RKO (cell line): Measurements from ENCODE around the gene IER5L.
"Not testable (repeated sequence)": the region's sequence is repeated elsewhere in the genome, so short reads cannot be mapped to it uniquely, and the experiment has no call there.

Experiments
- DNase-seq: peaks from one replicate; pipeline ENCODE4 v3.0.0-alpha.2; 2016; ENCODE audit warnings: low spot score

The IER5L gene

DNA sequence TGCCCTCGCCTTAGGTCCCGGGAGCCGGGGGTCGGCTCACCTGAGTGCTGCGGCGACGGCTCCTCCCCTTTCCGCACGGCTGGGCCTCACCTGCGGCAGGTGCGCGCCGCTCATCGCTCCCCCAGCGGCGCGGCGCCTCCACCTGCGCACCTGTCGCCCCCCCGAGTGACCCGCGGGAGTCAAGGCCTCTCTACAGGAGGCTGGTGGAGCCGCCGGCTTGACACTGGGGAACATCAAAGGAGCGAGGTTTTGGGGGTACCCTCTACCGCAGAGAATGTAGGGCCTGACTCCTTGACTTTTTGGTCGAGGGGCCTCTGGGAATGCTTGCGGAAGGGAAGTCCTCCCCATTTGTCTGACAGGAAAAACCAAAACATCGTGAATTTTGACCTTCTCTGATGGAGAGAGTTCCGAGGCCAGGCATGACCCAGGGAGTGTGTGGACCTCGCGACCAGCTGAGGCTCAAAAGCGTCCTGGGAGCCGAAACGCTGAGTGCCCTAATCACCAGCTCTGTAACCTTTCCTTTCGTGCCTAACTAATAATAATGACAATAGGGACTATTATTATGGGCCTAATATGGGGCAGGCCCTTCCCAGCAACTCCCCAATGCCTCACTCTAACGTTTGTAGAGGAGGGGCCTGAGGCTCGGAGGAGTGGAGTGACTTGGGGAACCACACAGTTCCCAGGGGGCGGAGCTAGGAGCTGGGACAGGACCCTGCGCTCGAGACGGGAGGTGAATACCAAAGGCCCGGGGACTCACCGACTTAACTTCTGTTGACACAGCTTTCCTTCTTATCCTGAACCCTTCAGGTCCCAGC, 714 bp upstream of the IER5L start:
- DNase-seq: no peak

DNA sequence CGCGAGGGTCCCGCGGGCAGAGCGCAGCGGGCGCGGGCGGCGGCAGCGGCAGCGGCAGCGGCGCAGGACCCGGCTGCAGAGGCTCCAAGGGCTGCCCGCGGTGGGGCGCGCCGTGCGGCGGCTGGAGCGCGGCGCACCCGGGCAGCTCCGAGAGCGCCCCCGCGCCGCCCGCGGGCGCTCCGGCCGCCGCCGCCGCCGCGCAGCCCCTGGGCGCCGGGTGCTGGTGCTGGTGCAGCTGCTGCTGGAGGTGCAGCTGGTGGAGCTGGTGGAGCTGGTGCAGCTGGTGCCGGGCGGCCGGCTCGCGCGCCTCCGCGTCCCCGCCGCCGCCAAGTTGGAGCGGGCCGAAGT, 644 bp downstream of the IER5L start:
- no peak for DNase-seq

DNA sequence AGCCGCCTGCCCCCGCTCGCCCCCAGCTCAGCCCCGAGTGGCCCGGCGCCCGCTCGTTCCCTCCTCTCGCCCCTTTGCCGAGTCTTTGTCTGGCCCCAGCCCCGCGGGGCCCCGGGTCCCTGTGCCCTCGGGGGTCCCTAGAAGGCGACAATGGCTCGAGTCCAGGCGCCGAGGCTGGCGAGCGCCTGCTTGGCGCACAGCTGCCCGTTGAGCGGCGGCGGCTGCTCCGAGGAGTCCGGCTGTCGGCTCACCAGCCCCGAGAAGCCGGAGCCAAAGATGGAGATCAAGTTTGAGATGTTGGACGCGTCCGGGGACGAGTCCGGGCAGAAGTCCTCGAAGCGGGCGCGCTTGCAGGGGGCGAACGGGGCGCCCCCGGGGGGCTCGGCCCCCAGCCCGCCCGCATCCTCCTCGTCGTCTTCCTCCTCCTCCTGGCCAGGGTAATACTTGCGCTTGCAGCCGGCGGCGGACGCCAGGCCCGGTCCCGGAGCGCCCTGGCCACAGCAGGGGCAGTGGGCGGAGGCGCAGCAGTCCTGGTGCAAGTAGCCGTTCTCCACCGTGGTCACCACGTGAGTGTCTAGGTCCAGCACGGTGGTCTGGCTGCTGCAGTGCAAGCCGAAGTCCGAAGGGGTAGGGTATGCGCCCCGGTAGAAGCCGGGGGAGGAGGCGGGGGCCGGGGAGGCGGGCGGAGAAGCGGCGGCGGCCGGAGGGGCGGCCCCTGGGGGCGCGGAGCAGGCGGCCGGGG, 1.2 kb downstream of the IER5L start:
- peak; percentile 74 for DNase-seq

DNA sequence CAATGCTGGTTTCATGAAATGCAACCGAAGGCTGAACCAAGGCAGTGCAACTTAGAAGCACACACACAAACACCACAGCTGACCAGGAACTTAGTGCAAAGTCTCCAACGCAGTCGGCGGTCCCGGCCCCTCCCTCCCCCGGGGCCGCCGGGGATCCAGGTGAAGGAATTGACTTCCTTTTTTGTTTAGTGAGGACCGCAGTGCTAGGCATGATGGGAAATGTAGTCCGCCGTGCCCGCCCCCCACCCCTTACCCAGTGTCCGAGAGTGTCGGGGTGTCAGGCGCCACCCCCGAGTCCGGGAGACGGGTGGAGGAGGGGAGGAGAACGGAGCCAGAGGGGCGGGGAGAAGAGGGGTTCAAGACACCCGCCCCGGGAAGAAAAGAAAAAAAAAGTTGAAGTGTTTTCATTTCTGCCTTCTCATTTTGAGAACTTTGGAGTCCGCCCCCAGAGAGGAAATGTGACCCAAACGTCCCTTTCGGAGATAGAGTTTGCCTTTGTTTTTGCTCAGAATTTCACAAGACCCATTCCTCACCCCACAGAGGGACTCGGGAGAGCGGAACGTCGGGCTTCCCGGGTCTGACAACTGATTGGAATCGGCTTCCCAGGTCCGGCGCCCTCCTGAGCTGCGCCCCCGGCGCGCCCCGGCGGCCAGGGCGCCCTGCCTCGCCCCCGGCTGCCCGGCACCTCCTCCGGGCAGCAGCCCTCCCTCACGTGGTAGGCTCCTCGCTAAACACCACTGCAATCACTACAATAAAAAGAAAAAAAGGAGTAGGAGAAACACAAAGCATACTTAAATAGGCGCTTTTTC, 2.0 kb downstream of the IER5L start:
- peak; percentile 99 for DNase-seq

DNA sequence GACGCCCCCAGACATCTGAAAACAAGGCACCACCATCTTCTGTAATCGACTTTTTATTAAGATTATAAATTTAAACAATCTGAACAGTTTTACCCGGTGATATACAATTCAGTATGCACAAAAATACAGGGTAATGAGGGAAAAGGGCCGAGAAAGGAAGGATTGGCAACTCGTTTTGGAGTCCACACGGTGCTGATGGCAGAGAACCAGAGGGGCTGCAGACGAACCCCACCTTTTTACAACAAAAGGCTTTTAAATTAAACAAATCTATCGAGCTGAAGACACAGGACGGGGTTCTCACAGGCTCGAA, 2.6 kb downstream of the IER5L start:
- DNase-seq: no peak

DNA sequence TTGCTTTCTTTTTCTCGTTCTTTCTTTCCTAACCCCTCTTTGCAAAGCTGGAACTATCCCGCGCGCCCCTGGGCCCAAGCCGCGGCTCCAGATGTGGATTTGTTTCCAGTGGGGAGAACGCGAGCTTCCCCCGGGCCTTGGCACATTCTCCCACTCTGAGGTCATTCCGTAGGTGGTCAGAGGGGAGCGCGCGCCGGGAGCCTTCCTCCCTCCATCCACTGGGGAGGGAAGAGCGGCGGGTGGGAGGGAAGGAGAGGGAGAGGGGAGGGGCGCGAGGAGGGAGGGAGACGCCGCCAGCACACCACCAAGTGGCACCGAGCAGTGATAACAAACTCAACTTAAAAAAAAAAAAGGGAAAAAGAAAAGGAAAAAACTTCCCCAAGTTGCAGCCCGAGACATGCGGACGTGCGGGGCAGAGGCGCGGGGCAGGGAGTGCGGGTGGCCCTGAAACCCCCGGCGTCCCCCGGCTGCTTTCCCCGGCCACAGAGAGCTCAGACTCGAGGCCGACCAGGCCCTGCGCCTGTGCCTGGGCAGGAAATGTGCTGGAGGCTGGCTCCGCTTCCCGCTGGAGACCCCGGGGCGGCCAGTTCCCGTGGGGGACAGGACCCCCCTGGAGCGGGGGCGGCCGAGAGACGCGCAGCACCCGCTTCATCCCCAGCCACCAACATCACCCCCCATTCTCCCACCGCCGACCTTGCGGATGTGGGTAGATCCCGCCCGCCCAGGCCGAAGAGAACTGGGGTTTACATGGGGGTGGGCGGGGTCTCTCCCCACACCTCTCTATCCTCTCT, 3.1 kb downstream of the IER5L start:
- DNase-seq: peak; percentile 93

DNA sequence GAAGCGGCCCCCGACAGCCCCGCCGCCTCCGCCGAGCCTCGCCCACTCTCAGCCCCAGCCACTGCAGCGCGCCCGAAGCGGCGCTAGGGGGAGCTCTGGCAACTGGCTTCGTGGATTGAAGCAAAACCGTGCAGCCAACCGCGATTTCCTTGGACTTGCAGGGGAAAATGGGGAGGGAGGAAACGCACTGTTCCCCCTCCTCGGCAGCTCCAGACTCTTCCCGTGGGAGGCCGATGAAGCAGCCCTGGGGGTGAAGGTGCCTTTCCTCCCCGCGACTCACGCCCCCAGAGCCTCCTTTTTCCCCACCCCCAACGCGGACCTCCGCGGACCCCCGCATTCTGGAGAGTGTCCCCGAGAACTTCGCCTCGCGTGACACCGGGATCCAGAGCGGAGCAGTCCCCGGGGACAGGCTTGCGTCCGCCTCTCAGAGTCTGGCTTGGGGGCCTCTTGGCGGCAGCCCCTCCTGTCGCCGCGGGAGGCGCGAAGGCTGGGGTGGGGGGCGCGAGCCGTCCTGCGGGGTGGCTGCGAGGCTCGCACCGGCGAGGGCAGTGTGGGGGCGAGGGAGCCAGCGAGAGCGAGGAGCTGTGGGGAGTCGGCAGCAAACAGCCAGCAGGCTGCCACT, 3.8 kb downstream of the IER5L start:
- DNase-seq: peak; percentile 96

DNA sequence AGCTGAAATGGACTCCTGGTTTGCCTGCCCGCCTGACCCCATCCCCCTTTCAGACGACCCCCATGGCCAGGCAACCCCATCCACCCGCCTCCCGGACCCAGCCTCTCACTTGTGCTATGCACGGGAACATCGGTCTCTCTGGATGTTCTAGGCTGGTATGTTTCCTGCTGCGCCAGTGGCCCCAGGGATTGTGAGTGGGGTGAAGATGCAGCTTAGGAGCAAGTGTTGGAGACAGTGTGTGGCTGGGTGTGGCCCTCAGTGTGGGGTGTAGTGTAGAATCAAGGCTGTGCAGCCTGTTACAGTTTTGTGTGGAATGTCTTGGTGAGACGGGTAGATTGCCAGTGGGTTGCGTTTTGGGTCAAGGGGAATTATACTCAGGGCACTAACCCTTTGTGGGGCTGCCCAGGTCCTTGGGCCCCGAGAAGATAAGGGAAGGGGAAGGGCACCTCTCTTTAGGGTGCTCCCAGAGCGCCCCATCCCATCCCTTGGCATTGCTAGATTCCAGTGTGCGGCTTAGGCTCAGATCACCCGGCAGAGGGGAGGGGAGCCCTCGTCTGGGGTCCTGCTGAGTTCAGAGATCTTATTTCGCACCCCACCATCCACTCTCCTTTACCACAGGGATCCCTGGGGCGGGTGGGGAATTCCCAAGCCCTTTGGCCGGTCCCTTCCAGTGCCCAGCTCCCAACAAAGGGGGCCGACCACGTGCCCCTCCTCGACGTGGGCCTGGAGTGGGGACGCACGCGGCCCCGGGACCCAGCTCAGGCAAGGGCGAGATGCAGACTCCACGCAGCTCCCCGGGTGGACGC, 4.6 kb downstream of the IER5L start:
- DNase-seq: no peak

DNA sequence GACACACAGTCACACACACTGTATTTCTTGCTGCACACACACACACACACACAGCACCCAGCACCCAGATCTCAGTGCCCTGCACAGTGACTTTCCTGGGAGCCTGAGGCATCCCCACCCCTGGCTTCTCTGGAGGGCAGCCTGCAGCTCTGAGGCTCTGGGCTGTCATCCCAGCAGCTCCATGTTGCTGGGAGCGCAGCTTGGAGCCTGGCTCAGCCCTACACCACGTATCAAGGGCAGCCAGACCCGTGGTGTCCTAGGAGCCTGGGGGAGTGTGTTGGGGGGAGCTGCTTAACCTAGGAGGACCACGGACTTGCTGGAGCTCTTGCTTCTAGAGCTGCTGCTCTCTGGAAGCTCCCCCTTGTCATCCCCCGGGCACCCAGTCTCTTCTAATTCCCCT, 5.2 kb downstream of the IER5L start:
- DNase-seq: no peak

DNA sequence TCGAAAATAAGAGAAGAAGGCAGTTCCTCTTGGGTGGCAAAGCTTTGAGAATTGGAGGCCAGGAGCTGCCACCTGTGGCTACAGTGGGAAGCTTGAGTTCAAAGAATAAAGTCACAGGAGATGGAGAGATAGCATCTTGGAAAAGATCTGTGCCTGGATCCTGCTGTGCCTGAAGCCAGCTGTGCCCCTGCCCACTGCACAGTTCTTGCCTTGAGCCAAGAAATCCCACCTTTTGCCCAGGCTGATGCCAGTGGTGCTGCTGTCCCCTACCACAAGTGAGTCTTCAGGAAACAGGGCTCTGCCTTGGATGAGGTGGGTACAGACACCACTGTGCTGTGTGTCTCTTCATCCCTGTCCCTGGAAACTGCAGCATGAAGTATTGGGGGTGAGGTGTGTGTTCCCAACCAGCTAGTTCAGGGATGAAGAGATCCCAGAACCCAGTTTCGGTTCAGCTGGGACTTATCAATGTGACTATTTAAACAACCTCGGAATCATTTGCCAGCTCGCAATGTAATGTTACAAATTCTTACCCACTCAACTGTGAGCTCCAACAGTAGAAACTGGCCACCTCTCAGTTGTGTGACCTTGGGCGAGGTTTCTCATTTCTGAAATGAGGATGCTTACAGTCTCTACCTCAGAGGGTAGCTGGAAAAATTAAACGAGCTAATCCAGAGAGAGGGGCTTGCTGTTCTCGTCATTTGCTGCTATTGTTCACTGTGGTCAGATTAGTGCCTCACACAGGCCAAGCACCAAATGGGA, 5.9 kb downstream of the IER5L start:
- DNase-seq: no peak

DNA sequence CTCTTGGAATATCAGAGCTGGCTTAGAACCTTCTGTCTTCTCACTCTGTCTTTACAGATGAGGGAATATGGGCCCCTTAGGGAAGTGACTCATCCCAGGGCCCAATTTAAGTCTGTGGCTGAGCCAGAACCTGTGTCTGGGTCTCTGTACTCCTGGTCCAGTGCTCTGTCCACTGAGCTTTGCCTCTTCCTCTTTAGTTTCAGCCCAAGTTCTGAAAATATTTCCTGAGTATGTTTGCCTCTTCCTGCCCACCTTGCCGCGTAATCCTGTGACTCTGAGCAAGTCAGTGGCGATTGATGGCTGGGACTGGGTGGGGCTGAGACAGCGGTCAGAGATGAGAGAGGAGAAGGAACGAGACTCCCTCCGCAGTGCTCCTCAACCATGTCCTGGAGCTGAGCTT, 7.8 kb downstream of the IER5L start:
- no peak for DNase-seq

DNA sequence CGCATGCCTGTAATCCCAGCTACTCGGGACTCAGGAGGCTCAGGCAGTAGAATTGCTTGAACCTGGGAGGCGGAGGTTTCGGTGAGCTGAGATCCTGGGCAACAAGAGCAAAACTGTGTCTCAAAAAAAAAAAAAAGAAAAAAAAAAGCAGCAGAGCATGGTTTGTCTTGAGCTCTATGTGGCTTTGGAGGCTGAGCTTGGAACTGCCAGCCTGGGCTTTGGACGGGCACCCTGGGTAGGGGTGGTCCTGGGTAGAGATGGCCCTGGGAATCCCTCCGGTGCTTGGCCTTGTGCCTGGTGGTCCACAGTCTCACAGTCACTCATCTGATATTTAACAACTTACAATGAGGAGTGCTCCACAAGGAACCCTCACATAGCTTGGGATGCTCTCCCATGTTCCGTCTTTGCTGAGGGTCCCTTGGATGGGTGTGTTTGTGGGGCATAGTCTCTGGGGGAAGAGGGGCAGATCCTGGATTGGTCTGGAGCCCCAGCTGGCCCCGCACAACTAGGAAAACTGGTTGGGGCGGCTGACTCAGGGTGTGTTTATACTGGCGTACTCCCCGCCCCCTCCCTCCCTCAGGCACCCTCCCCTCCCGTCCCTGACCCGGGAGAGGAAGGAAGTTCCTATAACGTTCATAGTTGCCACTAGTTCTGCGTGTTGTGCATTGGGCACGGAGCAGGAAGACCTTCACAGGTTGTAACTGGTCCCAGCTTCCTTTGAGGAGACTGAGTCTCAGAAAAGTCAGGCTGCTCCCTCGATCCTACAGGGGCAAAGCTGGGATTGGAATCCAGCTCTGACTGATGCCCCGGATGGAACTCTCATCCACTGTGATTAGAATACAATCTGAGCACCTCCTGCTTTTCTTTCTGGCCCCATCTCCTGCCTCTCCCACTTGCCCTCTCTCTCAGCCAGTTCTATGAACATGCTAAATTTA, 11.2 kb downstream of the IER5L start:
- DNase-seq: peak; percentile 88

DNA sequence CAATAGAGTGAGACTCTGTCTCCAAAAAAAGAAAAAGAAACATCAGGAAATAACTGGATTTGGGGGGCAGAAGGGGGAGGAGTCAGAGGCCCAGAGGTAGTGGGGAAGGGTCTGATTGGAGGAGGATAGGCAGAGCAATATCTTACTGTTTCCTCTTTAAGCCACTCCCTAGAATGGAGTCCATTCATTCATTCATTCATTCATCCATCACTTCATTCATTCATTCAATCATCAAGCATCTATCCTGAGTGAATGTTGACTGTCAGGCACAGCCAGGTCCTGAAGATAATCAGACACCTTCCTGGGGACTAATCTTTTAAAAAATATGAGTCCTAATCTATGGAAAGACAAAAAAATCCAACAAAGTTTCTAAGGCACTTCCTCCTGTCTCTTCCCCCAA, 12.9 kb downstream of the IER5L start:
- no peak for DNase-seq

DNA sequence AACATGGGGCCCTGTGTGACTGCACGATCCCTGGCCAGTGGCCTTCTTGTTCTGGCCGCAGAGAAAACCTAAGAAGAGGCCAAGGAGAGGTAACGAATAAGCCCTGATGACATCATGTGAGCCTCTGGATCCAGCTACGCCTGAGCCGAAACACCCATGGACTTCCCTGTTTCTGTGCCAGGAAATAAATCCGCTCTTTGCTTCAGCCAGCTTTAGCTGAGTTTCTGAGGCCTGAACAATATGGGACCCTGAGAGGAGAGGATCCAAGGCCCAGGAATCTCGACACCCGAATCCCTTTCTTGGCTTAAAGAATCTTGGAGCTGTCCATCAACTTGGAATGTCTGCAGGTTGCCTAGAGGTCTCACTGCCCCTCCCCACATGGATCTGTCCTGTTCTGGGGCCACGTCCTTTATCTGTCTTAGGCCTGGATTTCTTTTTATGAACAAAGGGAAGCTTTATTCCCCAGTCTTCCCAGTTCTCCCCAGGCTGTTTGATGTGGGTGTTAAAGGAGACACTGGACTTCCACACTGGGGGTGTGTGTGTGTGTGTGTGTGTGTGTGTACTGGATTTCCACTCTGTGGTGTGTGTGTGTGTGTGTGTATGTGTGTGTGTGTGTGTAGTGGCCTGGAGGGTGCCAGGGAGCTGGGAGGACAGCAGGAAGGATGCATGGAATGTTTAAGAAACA, 13.7 kb downstream of the IER5L start:
- DNase-seq: no peak

DNA sequence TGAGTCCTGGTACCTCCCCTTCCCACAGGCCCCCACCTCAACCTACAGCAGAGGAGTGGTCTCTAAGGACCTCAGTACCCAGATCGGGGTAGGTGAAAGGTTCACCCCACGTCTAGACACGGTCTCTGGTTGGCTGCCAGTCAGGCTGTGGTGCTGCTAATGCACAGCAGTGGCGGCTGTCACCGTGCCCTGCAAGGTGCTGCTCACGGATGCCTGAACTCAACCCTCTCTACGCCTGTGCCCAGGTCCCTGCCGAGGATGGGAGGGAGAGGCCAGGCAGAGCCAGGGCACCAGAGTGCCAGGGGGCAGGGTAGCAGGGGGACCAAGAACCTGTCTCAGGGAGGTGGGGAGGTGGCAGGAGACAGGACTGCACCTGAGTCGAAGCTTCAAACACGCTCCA, 14.3 kb downstream of the IER5L start:
- DNase-seq: no peak

DNA sequence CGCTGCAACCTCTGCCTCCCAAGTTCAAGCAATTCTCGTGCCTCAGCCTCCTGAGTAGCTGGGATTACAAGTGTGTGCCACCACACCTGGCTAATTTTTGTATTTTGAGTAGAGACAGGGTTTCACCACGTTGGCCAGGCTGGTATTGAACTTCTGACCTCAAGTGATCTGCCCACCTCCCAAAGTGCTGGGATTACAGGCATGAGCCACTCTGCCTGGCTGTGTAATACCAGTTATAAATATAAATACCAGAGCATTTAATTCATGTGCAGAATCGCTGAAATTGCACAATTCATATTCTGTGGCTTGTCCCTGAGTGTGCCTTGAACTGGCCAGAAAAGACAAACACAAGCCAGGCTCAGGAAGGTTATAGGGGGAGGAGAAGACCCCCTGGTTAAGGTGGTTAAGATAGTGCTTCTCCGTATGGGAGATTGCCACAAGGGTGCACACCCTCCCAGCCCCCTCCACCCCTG, 14.8 kb downstream of the IER5L start:
- not testable (repeated sequence) for DNase-seq

DNA sequence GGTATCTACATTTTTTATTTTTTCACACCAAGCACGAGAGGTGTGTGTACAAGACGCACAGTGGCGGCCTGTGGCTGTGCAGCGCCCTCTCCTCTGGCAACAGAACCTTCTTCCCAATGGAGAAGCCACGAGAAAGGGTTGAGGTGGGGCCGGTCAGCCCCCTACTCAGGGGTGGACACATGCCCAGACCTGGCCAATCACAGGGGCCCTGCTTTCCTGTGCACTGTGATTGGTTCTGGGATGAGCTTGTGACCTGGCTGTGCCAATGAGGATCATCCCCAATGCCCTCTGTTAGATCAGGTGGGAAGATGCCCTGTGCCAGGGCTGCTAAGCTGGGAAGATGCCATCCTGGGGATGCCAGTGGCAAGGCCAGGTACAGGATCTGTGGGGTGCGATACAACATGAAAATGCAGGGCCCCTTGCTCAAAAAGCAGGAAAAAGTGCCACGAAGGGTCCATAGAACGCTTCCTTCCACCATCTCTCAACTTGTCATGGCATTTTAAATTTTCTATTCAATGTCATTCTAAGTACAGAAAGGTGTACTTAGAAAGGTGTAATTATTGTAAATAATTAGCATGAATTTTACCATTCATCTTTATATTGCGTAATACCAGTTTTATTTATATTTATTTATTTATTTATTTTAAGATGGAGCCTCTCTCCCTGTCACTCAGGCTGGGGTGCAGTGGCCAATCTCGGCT, 15.4 kb downstream of the IER5L start:
- no peak for DNase-seq

DNA sequence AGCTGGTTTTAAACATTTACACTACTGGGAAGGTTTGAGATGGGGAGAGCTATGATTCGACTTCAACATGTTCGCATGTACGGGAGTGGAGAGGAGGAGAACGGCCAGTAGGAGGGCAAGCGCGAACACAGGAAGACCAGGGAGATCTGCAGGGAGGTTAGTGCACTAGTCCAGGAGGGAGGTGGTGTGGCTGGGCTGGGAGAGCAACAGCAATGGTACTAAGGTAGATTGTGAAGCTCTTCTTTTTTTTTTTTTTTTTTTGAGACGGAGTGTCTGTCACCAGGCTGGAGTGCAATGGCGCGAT, 16.6 kb downstream of the IER5L start:
- no peak for DNase-seq
